ENCODE measurements around the gene ATN1.
A peak's percentile ranks its signal among the peaks of the same experiment; 100 is the strongest.

The ATN1 gene

GRCh38 chr12:6928022-6928702 lies 403 bp downstream of the ATN1 start:
- H3K4me3 ChIP-seq (ENCODE audit: low read depth, low read length): peak overlapping the region; percentile 66
- H3K4me1 ChIP-seq (ENCODE audit: control insufficient read depth, insufficient read depth, low read length): peaks cover 30% of the 10 kb centered on the region
- no peaks in the 10 kb centered on the region for H3K27me3 ChIP-seq (ENCODE audit: control insufficient read depth, insufficient read depth, low read length)
- H3K36me3 ChIP-seq (ENCODE audit: control insufficient read depth, insufficient read depth, low read length): peaks cover 15% of the 10 kb centered on the region
- H3K9me3 ChIP-seq (ENCODE audit: control insufficient read depth, insufficient read depth, low read length): no peaks in the 10 kb centered on the region
- peak overlapping the region; percentile 4; the same call in 1 of the 2 replicates for H3K9ac ChIP-seq (ENCODE audit: low read depth, low read length)
- peak overlapping the region; percentile 67 for H3K27ac ChIP-seq (ENCODE audit: low read depth, low read length)

- H3K9me3 ChIP-seq (ENCODE audit: control insufficient read depth, insufficient read depth, low read length): no peaks in the 10 kb centered on the region
- H3K4me3 ChIP-seq (ENCODE audit: low read depth, low read length): peak overlapping the region; percentile 66
- no peaks in the 10 kb centered on the region for H3K27me3 ChIP-seq (ENCODE audit: control insufficient read depth, insufficient read depth, low read length)
- peak overlapping the region; percentile 4; the same call in 1 of the 2 replicates for H3K9ac ChIP-seq (ENCODE audit: low read depth, low read length)
- peak overlapping the region; percentile 67 for H3K27ac ChIP-seq (ENCODE audit: low read depth, low read length)
- peaks cover 30% of the 10 kb centered on the region for H3K4me1 ChIP-seq (ENCODE audit: control insufficient read depth, insufficient read depth, low read length)
- peaks cover 16% of the 10 kb centered on the region for H3K36me3 ChIP-seq (ENCODE audit: control insufficient read depth, insufficient read depth, low read length)
Measured at GRCh38 chr12:6928703-6929407, 1.1 kb downstream of the ATN1 start.

DNA sequence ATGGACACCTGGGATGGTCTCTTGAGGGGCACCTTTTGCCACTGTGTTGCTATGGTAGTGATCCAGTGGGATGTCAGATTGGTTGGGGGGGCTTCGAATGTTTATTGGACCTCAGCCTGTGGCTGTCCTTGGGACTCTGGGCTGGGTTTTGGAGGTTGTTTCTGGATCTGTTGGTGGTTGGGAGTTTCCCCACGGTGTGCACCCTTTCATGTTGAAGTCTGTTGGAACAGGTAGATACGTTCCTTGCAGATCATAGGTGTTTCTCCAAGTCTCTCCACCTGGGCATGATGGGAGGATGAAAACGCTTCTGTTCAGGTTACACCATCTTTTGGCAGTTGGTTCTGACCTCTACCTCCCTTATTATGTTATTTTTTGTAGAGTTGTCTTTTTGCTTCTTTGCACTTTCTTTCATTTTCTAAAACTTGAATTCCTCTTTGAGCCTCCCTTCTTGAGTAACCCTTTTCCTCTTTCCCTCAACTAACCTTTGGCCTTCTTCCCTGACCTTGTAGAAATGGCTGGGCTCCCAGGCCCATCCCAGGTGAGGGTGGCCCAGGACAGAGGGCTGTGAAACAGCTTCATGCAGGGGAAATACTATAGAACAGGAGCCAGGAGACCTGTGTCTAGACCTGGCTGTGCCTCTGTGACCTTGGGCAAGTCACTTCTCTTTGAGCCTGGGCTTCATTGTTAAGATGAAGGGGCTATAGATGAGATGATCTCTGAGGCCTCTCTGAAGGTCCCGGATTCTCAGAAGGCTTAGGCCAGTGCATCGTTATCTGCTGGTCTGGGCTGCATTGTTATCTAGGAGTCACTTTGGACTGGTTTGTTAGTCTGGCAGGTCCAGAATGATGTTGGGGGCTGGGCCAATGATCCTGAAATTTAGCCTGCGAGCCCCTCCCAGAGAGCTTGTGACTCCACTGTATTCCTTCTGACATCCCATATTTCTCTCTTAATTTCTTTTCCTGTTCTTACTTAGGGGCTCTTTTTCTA lies 2.0 kb downstream of the ATN1 start:
- H3K27me3 ChIP-seq (ENCODE audit: control insufficient read depth, insufficient read depth, low read length): no peaks in the 10 kb centered on the region
- H3K4me1 ChIP-seq (ENCODE audit: control insufficient read depth, insufficient read depth, low read length): peaks cover 26% of the 10 kb centered on the region
- H3K36me3 ChIP-seq (ENCODE audit: control insufficient read depth, insufficient read depth, low read length): peaks cover 25% of the 10 kb centered on the region
- H3K4me3 ChIP-seq (ENCODE audit: low read depth, low read length): peak overlapping the region; percentile 66
- H3K9me3 ChIP-seq (ENCODE audit: control insufficient read depth, insufficient read depth, low read length): no peaks in the 10 kb centered on the region
- no peak overlapping the region for H3K9ac ChIP-seq (ENCODE audit: low read depth, low read length)
- peak overlapping the region; percentile 32 for H3K27ac ChIP-seq (ENCODE audit: low read depth, low read length)

DNA sequence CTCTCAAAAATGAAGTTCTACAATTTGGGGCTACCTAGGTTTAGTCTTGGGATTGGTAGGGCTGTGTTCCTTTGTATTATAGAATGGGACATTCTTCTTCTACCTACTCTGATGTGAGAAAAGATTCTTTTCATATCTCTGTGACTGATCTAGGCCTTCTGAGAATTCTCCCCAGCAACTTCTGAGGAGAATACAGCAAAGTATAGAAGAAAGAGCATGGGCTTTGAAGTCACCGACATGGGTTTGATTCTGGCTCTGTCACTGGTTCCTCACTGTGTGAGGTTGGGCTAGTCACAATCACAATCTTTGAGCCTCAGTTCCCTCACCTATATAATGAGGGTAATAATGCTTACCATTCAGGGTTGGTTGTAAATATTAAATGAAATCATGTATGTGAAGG lies 5.0 kb downstream of the ATN1 start:
- Histone ChIP-seq H3K4me3 (ENCODE audit: low read depth, low read length) (no peak overlapping the region), H3K36me3 (ENCODE audit: control insufficient read depth, insufficient read depth, low read length) (peaks cover 39% of the 10 kb centered on the region), H3K9ac (ENCODE audit: low read depth, low read length) (no peak overlapping the region), H3K9me3 (ENCODE audit: control insufficient read depth, insufficient read depth, low read length) (no peaks in the 10 kb centered on the region), H3K27ac (ENCODE audit: low read depth, low read length) (no peak overlapping the region), H3K4me1 (ENCODE audit: control insufficient read depth, insufficient read depth, low read length) (peaks cover 5% of the 10 kb centered on the region), H3K27me3 (ENCODE audit: control insufficient read depth, insufficient read depth, low read length) (no peaks in the 10 kb centered on the region)

DNA sequence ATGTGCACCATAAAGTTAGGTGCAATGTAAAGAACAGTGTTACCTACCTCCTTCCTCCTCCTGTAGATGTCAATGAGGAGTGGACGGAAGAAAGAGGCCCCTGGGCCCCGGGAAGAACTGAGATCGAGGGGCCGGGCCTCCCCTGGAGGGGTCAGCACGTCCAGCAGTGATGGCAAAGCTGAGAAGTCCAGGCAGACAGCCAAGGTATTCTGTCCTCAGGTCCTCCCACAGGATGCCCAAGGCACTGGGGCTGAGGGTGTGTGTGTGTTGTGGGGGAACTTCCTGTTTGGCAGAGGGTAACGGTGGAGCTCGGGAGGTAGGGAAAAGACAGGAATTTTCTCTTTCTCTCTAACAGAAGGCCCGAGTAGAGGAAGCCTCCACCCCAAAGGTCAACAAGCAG lies 6.4 kb downstream of the ATN1 start:
- H3K27ac ChIP-seq (ENCODE audit: low read depth, low read length): no peak overlapping the region
- no peak overlapping the region for H3K9ac ChIP-seq (ENCODE audit: low read depth, low read length)
- H3K27me3 ChIP-seq (ENCODE audit: control insufficient read depth, insufficient read depth, low read length): no peaks in the 10 kb centered on the region
- no peaks in the 10 kb centered on the region for H3K9me3 ChIP-seq (ENCODE audit: control insufficient read depth, insufficient read depth, low read length)
- peaks cover 44% of the 10 kb centered on the region for H3K36me3 ChIP-seq (ENCODE audit: control insufficient read depth, insufficient read depth, low read length)
- no peak overlapping the region for H3K4me3 ChIP-seq (ENCODE audit: low read depth, low read length)
- peaks cover 10% of the 10 kb centered on the region for H3K4me1 ChIP-seq (ENCODE audit: control insufficient read depth, insufficient read depth, low read length)

GRCh38 chr12:6935371-6936193 lies 7.8 kb downstream of the ATN1 start:
- Histone ChIP-seq H3K9ac (ENCODE audit: low read depth, low read length) (no peak overlapping the region), H3K27me3 (ENCODE audit: control insufficient read depth, insufficient read depth, low read length) (no peaks in the 10 kb centered on the region), H3K9me3 (ENCODE audit: control insufficient read depth, insufficient read depth, low read length) (no peaks in the 10 kb centered on the region), H3K27ac (ENCODE audit: low read depth, low read length) (no peak overlapping the region), H3K4me3 (ENCODE audit: low read depth, low read length) (no peak overlapping the region), H3K4me1 (ENCODE audit: control insufficient read depth, insufficient read depth, low read length) (peaks cover 5% of the 10 kb centered on the region), H3K36me3 (ENCODE audit: control insufficient read depth, insufficient read depth, low read length) (peaks cover 51% of the 10 kb centered on the region)

- no peaks in the 10 kb centered on the region for H3K27me3 ChIP-seq (ENCODE audit: control insufficient read depth, insufficient read depth, low read length)
- H3K9ac ChIP-seq (ENCODE audit: low read depth, low read length): no peak overlapping the region
- peaks cover 5% of the 10 kb centered on the region; the same call in 1 of the 2 replicates for H3K4me1 ChIP-seq (ENCODE audit: control insufficient read depth, insufficient read depth, low read length)
- H3K36me3 ChIP-seq (ENCODE audit: control insufficient read depth, insufficient read depth, low read length): peaks cover 58% of the 10 kb centered on the region
- no peak overlapping the region for H3K27ac ChIP-seq (ENCODE audit: low read depth, low read length)
- no peak overlapping the region for H3K4me3 ChIP-seq (ENCODE audit: low read depth, low read length)
- H3K9me3 ChIP-seq (ENCODE audit: control insufficient read depth, insufficient read depth, low read length): no peaks in the 10 kb centered on the region
Measured at GRCh38 chr12:6936194-6936635, 8.5 kb downstream of the ATN1 start.

- peak overlapping the region; percentile 98 for H3K27ac ChIP-seq (ENCODE audit: low read depth, low read length)
- peaks cover 5% of the 10 kb centered on the region; the same call in 1 of the 2 replicates for H3K4me1 ChIP-seq (ENCODE audit: control insufficient read depth, insufficient read depth, low read length)
- peaks cover 64% of the 10 kb centered on the region for H3K36me3 ChIP-seq (ENCODE audit: control insufficient read depth, insufficient read depth, low read length)
- peak overlapping the region; percentile 88; the same call in 1 of the 2 replicates for H3K9ac ChIP-seq (ENCODE audit: low read depth, low read length)
- H3K4me3 ChIP-seq (ENCODE audit: low read depth, low read length): peak overlapping the region; percentile 71
- H3K9me3 ChIP-seq (ENCODE audit: control insufficient read depth, insufficient read depth, low read length): no peaks in the 10 kb centered on the region
- no peaks in the 10 kb centered on the region for H3K27me3 ChIP-seq (ENCODE audit: control insufficient read depth, insufficient read depth, low read length)
Measured at GRCh38 chr12:6936636-6937480, 9.1 kb downstream of the ATN1 start.

DNA sequence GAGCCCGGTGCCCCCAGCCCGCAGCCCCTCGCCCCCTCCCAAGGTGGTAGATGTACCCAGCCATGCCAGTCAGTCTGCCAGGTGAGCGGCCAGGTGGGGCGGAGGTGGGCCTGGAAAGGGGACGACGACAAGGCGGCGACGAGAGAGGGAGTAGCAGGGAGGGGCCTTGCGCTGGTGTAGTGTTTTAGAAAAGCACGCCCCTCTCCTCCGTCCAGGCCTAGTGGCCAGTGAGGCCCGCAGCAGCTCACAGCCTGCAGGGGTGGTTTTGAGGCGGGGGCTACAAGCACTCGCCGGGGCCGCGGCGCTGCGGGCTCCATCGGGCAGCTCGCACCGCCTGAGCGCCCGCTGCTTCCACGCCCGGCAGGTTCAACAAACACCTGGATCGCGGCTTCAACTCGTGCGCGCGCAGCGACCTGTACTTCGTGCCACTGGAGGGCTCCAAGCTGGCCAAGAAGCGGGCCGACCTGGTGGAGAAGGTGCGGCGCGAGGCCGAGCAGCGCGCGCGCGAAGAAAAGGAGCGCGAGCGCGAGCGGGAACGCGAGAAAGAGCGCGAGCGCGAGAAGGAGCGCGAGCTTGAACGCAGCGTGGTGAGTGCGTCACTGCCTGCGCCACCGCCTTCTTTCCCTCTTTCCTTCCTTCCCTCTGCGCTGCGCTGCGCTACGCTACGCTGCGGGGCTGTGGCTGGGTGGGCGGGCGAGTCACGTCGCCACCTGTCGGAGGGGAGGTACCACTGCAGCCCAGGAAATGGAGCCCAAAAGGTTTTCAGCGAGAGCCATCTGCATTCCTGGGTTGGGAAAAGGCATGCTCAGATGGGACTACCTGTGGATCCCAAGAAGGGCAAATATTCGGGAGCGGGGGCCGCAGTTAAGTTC lies 10.0 kb downstream of the ATN1 start:
- Histone ChIP-seq H3K9me3 (ENCODE audit: control insufficient read depth, insufficient read depth, low read length) (no peaks in the 10 kb centered on the region), H3K9ac (ENCODE audit: low read depth, low read length) (peak overlapping the region; percentile 88), H3K36me3 (ENCODE audit: control insufficient read depth, insufficient read depth, low read length) (peaks cover 60% of the 10 kb centered on the region), H3K27me3 (ENCODE audit: control insufficient read depth, insufficient read depth, low read length) (no peaks in the 10 kb centered on the region), H3K4me3 (ENCODE audit: low read depth, low read length) (peak overlapping the region; percentile 71), H3K27ac (ENCODE audit: low read depth, low read length) (peak overlapping the region; percentile 98), H3K4me1 (ENCODE audit: control insufficient read depth, insufficient read depth, low read length) (peaks cover 7% of the 10 kb centered on the region; the same call in 1 of the 2 replicates)
